NCI-H2196 treated with DMSO at 0.1 percent for 48 hours (cell line): ENCODE measurements around the gene FBXO3.

Experiments
- DNase-seq: peaks from one replicate; lab custom pipeline; 2025; ENCODE audit not compliant: unreplicated experiment; lab: John Stamatoyannopoulos, UW

The FBXO3 gene

DNA sequence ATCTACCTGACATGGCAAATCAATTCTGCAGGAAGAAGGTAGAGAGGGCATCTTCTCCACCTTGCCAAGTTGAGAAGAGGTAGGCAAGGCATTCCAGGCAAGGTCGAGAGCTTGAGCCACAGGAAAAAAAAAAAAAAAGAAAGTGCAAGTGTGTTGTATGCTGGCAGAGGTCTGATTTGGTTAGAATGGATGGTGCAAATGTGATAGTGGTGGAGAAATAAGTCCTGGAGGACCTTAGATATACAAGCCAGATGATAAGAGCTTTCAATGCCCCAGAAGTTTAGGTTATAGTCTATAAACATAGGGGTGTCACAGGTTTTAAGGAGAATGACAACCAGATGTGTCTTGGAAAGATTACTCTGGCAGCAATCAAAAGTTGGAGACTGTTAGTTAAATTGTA is 1.4 kb downstream of the FBXO3 start:
- DNase-seq = no peak

DNA sequence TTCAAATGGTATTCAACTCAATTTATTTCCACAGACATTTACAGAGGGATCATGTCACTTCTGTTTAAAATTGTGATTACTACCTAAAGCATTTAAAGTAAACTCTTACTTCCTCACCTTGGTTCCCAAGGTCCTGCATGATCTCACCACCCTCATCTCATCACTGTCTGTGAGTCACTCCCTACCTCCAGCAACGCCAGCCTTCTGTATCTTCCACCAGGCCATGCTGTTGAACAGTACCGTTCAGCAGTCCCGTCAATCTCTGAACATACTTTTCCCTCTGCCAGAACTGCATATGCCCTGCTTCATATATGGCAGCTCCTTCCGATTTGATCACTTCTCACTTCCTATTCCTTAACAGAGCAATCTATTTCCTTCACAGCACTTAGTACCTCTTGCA is 2.0 kb downstream of the FBXO3 start:
- DNase-seq = no peak

DNA sequence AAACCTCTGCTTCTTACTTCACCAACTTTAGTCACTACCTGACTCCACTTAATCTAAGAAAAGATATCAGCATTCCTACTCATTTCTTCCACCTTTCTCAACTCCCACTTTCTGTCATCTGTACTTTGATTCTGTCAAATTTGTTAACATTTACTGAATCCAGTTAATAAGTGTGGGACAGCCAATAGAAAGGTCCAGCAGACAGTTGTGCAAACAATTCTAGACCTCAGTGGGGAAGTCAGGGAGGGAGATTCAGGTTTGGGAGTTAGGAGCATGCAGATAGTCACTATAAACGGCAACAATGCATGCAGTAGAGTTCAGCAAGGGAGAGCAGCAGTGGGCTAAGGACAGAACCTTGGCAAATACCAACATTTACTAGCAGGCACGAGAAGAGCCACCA is 4.1 kb downstream of the FBXO3 start:
- DNase-seq = no peak

DNA sequence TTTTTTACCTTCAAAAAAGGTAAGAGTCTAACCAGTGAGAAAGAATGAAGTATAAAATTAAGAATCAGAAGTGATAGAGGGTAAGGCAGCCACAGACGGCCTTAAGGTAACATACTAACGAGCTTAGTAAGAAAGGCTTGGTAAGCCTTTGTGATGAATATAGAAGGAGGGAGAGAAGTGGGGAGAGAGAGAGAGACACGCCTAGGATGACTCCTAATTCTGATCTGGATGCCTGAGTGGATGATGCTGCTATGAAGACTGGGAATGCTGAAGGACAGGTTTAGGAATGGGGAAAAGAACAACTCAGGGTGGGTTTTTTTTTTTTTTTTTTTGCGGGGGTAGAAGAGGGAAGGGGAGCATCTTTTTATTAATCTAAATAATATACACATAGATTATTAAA is 4.8 kb downstream of the FBXO3 start:
- no peak for DNase-seq

DNA sequence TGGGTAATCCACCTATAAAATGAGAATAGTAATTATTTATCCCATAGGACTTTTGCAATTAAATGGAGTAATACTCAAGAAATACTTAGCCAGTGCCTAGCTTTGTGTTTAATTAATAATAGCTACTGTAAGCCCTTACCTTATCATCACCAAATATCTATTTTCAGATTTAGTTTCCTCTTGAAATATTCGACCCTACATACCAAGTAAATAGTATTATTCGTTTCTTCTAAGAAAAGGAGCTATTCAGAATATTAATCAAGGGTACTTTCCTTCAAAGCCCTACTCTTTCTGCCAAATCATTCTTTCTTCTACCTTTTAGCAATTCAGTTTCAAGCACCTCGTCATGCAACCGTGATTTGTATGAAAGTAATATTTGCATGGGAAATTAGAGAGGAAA is 6.7 kb downstream of the FBXO3 start:
- no peak for DNase-seq

DNA sequence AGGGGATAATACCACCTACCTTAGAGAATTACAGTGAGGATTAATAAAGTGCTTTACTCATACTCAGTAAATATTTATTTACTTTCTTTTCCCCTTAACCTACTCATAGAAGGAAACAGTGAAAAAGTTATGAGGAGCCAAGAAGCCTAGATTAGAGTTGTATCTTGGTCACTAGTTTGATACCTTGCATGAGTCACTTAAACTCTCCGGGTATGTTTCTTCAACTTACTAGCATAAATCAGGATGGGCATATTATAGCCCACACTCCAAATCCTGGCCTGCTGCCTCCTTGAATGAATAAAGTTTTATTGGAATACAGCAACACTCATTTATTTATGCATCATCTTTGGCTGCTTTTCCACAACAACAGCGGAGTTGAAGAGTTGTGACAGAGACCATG is 8.2 kb downstream of the FBXO3 start:
- DNase-seq = no peak

DNA sequence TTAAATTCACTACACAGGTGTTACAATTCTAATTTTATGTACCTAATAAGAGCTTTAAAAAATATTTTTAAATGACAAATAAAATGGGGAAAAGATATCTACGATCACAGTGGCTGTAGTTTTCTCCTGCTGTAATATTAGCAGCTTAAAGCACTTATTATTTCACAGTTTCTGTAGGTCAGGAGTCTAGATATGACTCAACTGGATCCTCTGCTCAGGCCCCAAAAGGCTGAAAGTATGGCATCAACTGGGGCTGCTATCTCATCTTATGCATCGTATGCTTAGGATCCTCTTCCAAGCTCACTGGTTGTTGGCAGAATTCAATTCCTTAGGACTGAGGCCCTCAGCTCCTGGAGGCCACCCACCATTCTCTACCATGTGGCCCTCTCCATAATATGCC is 12.8 kb downstream of the FBXO3 start:
- no peak for DNase-seq

DNA sequence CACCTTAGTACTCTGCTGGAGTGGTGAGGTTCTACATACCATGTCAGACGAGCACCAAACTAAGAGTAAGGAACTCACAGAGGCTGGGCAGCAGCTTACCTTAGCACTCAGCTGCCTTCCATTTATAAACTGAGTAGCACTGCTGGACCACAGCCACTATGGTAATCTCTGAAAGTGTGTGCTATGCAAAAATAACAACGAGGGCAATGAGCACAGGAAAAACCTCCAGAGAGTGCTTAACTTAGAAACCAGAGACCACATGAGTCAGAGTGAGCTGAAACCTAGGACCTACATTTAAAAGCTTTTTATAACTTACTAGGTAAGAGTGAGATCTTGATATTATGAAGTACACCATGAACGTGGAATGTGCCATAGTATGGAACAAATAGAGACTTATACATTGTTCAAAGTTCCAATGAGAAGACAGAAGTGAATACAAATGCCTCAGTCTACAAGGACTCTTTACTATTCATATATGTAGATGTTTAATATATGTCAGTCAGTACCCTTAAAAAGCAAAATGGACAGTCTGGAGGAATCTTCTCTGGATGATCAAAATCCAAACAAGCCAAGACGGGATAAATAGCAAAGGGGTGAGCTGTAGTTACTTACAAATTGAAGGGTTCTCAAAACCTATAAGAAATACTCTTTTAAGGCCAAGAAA is 20.9 kb downstream of the FBXO3 start:
- no peak for DNase-seq

DNA sequence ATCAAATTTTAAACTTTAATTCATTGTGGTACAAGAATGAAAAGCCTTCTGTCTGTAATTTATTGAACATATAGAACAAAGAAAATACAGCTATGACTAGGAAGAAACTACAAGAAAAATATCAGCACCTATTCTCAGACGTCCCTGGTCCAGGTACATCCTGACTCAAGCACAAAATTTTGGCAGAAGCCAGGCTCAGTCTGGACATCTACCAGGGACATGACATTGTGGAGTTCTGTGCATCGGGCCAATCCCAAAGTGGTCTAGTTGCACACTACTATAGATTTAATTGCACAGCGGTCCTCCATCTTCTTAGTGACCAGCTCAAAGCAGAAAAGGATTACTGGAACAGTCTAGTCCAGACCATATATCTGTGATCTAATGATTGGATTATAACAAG is 22.4 kb downstream of the FBXO3 start:
- DNase-seq = no peak

DNA sequence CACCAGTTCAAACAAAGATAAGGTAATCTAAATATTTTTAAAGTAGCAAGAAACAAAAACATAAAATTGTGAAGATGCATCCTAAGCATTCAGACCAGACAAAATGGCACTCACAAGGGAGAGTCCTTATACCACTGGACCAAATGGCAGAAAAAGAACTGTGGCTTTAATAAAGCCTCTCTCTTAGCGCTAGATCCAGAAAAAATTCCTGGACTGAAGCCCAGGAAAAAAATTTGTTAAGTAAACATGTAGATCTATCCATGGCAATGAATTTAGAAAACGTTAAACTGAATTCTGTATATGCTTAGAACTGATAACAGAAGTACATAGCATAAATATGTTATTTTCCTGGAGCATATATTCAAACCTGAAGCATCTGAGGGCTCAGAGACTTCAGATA is 26.3 kb downstream of the FBXO3 start:
- no peak for DNase-seq

DNA sequence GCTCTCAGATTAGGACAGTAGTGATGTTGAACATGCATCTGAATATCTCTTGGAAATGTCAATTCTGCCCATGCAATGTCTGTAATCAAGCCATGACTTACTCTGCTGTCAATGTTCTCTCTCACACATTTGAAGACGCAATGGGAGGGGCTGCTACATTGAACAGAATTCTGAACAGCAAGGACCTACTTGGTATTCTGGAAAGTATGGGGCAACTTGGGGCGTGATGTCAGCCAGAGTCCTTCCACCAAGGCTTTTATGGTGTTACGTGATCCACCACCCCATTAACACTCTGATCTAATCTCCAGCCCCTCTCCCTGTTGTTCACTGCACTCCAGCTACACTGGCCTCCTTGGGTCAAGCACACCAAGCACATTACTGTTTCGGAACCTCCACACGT is 31.0 kb downstream of the FBXO3 start:
- DNase-seq = no peak

DNA sequence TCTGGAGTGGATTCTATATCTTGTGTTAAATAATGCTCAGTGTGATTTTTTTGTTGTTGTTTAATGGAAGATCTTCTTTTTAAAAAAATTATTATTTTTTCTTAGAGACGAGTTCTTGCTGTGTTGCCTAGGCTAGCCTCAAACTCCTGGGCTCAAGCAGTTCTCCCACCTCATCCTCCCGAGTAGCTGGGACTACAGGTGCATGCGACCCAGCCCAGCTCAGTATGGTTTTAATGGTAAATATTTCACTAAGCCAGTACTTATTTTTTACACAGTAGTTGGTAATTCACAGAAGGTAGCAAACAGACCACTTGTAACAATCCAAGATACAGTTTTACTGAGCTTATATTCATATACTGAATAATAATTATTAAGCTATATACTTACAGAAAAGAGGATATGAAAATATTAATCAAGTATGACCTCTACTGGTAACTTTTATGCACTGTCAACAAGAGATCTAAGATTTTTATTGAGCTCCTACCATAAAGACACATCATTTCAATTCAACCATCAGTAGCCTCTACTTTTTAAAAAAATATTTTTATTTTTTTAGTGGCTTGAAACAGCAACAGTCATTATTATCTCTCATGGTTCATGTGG is 32.0 kb downstream of the FBXO3 start:
- DNase-seq = no peak

DNA sequence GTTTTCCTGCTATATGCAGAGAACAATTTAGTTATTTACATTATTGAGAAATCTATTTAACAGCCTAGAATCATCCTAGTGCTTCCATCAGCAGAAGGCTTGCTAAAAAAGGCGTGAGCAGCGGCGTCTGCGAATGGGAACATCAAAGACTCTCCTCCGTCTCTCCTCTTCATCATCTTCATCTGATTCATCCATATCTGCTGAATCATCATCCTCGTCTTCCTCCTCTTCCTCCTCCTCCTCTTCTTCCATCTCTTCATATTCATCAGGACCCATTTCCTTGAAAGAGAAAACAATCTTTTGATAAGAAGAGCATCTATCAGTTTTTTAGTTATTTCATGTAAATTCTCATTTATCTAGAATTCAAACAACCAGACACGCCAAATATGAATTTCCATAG is 32.5 kb downstream of the FBXO3 start:
- no peak for DNase-seq

DNA sequence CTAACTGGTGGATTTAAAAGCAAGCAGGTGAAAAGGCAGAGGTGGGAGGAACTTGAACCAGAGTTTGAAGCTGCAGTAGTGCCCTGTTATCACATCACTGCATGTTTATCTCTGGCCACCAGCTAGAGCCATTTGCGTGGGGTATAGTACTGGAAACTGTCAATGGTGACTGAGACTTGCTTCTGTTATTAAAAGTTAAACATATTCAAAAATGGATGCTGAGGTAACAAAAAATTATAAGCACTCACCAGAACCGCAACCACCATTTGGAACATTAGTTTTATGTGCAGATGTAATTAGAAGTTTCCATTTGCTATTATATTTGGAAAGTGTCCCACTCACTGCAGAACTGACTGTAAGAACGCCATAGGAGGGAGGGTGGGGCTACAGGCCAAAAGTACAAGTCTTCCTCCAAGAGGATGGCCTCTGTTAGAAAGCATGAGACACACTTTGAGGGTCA is 36.9 kb downstream of the FBXO3 start:
- DNase-seq = no peak

DNA sequence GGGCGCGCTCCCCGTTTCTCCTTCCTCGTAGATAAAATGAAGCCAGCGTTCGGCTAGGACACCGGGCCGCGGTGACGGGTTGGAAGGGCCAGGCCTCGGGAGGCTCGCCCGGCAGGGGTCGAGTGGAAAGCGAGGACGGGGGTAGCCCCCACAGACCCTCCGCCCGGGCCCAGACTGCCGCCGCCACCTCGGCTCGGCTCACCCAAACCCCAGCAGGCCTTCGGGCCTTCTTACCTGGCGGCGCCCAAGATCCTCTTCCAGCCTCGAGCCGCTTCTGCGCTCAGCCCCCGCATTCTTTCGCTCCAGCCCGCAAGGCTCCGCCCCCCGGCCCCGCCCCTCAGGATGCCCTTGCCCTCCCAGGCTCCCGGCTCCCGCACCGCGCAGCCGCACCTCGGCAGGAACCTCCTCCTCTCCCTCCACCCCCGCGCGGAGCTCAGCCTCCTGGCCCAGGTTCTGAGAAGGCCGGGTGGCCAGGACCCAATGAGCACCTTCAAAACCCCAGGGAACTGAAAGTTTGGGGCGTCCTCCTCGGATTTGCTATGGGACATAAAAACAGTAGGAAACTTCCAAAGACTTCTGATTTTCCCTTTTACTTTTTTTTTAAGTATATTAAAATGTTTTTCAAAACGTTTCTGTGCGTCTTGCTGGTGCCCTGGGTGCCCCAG is 38.0 kb downstream of the FBXO3 start, which contains the start of gene CD59:
CD59 (minus strand) TSS at position 276 of the 665 bp plus-strand sequence. CDS start 13,978 bp downstream, outside the sequence.
- DNase-seq = peak; percentile 81

DNA sequence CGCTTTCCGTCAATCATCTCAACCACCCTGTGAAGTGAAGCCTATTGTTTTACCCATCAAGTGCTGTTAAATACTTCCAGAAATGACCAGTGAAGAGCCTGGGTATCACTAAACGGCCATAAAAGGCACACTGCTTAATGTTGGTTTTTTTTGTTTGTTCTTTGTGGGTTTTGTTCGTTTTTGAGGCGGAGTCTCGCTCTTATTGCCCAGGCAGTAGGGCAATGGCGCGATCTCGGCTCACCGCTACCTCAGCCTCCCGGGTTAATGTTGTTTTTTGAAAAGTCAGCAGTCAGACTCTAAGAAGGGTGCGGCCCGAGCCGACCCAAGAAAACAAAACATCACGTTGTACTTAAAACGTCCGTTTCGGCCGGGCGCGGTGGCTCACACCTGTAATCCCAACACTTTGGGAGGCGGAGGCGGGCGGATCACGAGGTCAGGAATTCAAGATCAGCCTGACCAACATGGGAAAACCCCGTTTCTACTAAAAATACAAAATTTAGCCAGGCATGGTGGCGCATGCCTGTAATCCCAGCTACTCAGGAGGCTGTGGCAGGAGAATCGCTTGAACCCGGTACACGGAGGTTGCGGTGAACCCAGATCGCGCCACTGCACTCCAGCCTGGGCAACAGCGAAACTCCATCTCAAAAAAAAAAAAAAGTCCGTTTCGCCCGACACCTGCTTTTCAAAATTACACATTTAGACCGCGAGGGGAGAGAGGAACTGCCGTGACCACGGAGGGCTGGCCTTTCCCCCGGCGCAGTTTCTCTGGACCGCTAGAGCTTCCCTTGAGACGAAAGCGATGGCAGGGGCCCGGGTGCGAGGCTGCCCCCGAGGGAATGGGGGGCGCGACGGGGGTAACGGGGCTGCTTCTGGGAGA is 38.8 kb downstream of the FBXO3 start:
- DNase-seq = no peak

DNA sequence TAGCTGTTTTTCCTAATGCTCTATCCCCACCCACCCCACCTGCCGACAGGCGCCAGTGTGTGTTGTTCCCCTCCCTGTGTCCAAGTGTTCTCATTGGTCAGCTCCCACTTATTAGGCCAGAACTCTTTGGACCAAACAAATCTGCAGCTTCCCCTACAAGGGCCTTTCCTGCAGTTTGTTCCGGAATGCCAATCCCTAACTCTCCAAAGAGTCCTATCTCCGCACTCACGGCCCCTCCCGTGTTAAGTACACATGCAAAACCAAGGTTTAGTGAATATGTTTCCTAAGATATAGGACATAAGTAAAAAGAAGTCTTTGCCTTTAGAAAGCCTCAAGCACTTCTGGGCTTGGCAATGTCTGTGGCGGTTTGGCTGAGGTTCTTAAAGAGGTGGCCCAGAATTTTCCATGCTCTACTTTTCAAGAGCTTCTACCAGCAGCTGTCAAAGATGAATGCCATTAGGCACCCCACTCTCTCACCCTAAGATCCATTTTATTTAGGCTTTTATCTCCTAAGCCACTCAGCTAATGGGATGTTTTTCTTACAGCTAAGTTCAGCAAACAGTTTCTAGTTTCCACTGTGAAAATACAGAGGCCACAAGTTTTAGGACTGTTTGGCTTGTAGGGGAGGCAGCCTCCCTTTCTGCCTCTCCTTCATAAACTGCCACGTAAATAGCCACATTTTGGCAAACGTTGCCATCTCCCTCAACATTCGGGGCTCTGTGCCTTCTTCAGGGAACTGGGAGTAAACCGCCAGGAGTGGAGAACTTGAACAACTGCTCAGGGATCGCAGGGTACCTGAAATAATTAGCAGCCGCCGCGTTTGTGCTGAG is 39.7 kb downstream of the FBXO3 start:
- no peak for DNase-seq

DNA sequence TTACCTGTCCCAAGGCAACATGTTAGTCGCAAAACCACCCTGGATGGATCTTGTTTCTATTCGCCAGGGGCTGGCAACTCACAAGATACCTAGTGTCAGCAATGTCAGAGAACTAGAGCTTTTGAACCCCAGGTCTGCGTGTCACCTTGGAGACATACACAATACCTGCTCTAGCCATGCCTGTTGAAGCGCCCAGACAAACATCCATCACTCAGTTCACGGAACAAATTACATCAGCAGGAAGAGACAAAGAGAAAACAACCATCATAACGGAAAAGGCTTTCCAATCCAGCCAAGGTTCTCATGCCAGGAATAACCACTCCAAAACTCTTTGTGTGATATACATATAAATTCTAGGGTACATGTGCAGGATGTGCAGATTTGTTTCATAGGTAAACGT is 40.3 kb downstream of the FBXO3 start:
- no peak for DNase-seq

DNA sequence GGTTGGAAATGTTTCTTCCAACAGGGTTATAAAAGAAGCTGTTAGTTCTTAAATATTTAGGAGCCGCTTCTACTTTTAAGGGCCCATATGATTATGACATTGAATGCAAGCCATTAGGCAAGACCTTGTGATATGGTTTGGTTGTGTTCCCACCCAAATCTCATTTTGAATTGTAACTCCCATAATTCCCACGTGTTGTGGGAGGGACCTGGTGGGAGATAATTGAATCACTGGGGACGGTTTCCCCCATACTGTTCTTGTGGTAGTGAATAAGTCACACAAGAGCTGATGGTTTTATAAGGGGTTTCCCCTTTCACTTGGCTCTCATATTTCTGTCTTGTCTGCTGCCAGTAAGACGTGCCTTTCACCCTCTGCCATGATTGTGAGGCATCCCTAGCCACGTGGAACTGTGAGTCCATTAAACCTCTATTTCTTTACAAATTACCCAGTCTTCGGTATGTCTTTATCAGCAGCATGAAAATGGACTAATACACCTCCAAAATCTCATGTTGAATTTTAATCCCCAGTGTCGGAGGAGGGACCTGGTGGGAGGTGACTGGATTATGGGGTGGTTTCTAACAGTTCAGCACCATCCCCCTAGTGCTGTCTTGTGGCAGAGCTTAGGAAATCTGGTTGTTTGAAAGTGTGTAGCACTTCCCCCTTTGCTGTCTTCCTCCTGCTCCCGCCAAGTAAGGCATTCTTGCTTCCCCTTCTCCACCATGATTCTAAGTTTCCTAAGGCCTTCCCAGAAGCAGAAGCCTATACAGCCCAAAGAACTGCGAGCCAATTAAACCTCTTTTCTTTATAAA is 42.4 kb downstream of the FBXO3 start:
- DNase-seq = no peak

DNA sequence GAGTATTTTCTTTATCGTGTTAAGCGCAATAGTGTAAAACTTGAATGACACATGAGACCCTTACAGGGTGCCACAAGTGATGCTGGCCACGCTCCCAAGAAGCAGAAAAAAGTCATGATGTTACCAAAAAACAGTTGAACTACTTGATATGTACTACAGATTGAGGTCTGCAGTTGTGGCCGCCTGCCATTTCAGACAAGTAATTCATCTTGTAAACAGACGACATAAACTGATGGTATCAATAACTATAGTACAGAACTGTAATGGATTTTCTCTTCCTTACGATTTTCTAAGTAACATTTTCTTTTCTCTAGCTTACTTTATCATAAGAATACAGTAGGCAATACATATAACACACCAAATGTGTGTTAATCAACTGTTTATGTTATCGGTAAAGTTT is 43.6 kb downstream of the FBXO3 start:
- no peak for DNase-seq
